WTC11 (cell line): ENCODE results near the gene TMEM19. TPM values are rescaled to one million over a fixed set of nuclear protein-coding genes. Genes with fewer than 3 reads are reported as not detected.

Source experiments
- ATAC-seq: fragments of 200-7000 bp; cut with Tn5 transposase; 2 replicates; pipeline ENCODE4 v1.10.0; 2021; ENCODE audit warnings: mild to moderate bottlenecking, moderate library complexity
- CTCF ChIA-PET: fragments of 300-600 bp; sonication (Branson Sonifier 250); formaldehyde crosslinking; loops from one replicate; lab custom pipeline; 2021; ENCODE audit warnings: antibody characterized with exemption; lab: Charles Lee
- POLR2A ChIA-PET: fragments of 350-600 bp; sonication (Branson Sonifier 250); formaldehyde crosslinking; loops from one replicate; lab custom pipeline; 2021; ENCODE audit warnings: antibody characterized with exemption; lab: Charles Lee
- DNase-seq: peaks from one replicate; pipeline ENCODE4 v3.0.0; 2021; ENCODE audit warnings: low spot score
- H3K27ac Mint-ChIP-seq: 2 replicates; pipeline ENCODE4 v1.8.0; 2021; ENCODE audit warnings: mixed read lengths
- H3K27me3 Mint-ChIP-seq: 2 replicates; pipeline ENCODE4 v1.8.0; 2021; ENCODE audit warnings: low read depth, mild to moderate bottlenecking, moderate library complexity, mixed read lengths
- H3K36me3 Mint-ChIP-seq: 2 replicates; pipeline ENCODE4 v1.8.0; 2021; ENCODE audit warnings: mixed read lengths
- H3K4me1 Mint-ChIP-seq: 2 replicates; pipeline ENCODE4 v1.8.0; 2022; ENCODE audit warnings: mixed read lengths
- H3K4me3 Mint-ChIP-seq: 2 replicates; pipeline ENCODE4 v1.8.0; 2021; ENCODE audit warnings: mild to moderate bottlenecking, moderate library complexity, mixed read lengths
- H3K9me3 Mint-ChIP-seq: 2 replicates; pipeline ENCODE4 v1.8.0; 2021; ENCODE audit warnings: mixed read lengths
- ATF3 ChIP-seq: sonication (generic); formaldehyde crosslinking; conservative IDR thresholded peaks from 2 replicates; pipeline ENCODE4 v1.8.1; 2022; ENCODE audit warnings: mild to moderate bottlenecking, missing genetic modification reagents
- CBFB ChIP-seq: sonication (generic); formaldehyde crosslinking; IDR thresholded peaks from 2 replicates; pipeline ENCODE4 v1.8.1; 2022; ENCODE audit warnings: mild to moderate bottlenecking, low read depth, missing genetic modification reagents
- CTCF ChIP-seq: fragments of 200-600 bp; IDR thresholded peaks from 2 replicates; pipeline ENCODE4 v1.8.0; 2022; ENCODE audit warnings: antibody characterized with exemption
- EMX1 ChIP-seq: fragments of 250-450 bp; sonication (Bioruptor Pico); IDR thresholded peaks from 2 replicates; pipeline ENCODE4 v1.8.0; 2021; ENCODE audit warnings: mild to moderate bottlenecking
- ESRRA ChIP-seq: sonication (generic); formaldehyde crosslinking; IDR thresholded peaks from 2 replicates; pipeline ENCODE4 v1.8.1; 2022; ENCODE audit warnings: mild to moderate bottlenecking, missing genetic modification reagents, borderline replicate concordance
- ETV6 ChIP-seq: sonication (generic); formaldehyde crosslinking; IDR thresholded peaks from 2 replicates; pipeline ENCODE4 v1.8.1; 2022; ENCODE audit warnings: mild to moderate bottlenecking, missing genetic modification reagents
- FOXK1 ChIP-seq: sonication (generic); formaldehyde crosslinking; IDR thresholded peaks from 2 replicates; pipeline ENCODE4 v1.8.0; 2022; ENCODE audit warnings: mild to moderate bottlenecking, moderate library complexity, missing genetic modification reagents
- GRHL2 ChIP-seq: fragments of 250-450 bp; sonication (Bioruptor Pico); IDR thresholded peaks from 2 replicates; pipeline ENCODE4 v1.8.0; 2022; ENCODE audit warnings: mild to moderate bottlenecking, moderate library complexity; ENCODE audit not compliant: insufficient replicate concordance, severe bottlenecking
- HMGXB4 ChIP-seq: sonication (generic); formaldehyde crosslinking; IDR thresholded peaks from 2 replicates; pipeline ENCODE4 v1.8.1; 2023; ENCODE audit warnings: mild to moderate bottlenecking, moderate library complexity, missing genetic modification reagents
- NR2C2 ChIP-seq: sonication (generic); formaldehyde crosslinking; IDR thresholded peaks from 2 replicates; pipeline ENCODE4 v1.8.0; 2022; ENCODE audit warnings: mild to moderate bottlenecking, missing genetic modification reagents
- NR3C1 ChIP-seq: sonication (generic); formaldehyde crosslinking; conservative IDR thresholded peaks from 2 replicates; pipeline ENCODE4 v1.8.1; 2023; ENCODE audit warnings: low read depth, mild to moderate bottlenecking, missing genetic modification reagents
- TP53 ChIP-seq: sonication (generic); formaldehyde crosslinking; IDR thresholded peaks from 2 replicates; pipeline ENCODE4 v1.8.1; 2023; ENCODE audit warnings: mild to moderate bottlenecking, missing genetic modification reagents
- ZNF396 ChIP-seq: fragments of 250-450 bp; sonication (Bioruptor Pico); IDR thresholded peaks from 2 replicates; pipeline ENCODE4 v1.8.0; 2021; ENCODE audit warnings: mild to moderate bottlenecking, moderate library complexity, borderline replicate concordance
- total RNA-seq: library from RNA; stranded (reverse); gene quantifications from 3 replicates; pipeline ENCODE4 v1.2.3, GENCODE V29; 2021
- TF ChIP-seq, protein P1 (sequence below): sonication (generic); formaldehyde crosslinking; IDR thresholded peaks from 2 replicates; pipeline ENCODE4 v1.8.1; 2022; ENCODE audit warnings: low read depth, mild to moderate bottlenecking, moderate library complexity, missing genetic modification reagents, borderline replicate concordance
- TF ChIP-seq, protein P2 (sequence below): sonication (generic); formaldehyde crosslinking; IDR thresholded peaks from 2 replicates; pipeline ENCODE4 v1.8.1; 2022; ENCODE audit warnings: mild to moderate bottlenecking, missing genetic modification reagents, moderate library complexity, borderline replicate concordance
- TF ChIP-seq, protein P3 (sequence below): fragments of 250-450 bp; sonication (Bioruptor Pico); IDR thresholded peaks from 2 replicates; pipeline ENCODE4 v1.9.0; 2021; ENCODE audit warnings: mild to moderate bottlenecking

Gene TMEM19
- total RNA-seq, 1 experiment from 2014 or later: 11.7 TPM

DNA sequence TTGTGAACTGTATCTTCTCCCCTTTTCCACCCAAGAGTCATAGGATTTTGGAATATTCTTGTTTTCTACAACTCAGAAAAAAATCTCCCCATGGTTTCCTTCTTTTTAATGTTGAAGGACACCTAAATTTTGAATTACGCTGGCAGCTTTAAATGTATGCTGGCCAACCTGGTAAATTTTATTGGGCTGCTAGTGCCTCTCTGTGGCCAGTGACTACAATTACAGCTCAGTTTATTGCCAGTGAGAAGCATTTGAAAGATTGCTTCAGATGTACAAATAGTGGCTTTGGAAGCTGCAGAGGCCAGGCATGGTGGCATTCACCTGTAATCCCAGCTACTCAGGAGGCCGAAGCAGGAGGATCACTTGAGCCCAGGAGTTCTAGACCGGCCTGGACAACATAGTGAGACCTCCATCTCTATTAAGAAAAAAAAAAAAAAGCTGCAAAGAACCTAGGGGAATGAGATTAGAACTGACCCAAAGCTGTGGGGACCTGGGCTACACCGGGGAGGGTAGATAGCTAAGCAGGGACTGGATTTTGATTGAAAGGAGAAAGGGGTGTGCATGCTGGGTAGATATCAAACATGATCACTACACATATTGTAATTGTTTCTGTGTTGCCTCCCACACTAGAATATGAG, 61.2 kb downstream of the TMEM19 start:
- ChIA-PET POLR2A (interaction anchor here (0.7 to 2.9 kb wide), 4 partner anchors 58 to 528 kb away, joined by 4 to 17 read pairs (median 8); partner anchors contain the start of genes THAP2, TMEM19 and ZFC3H1), CTCF (interaction anchor here (0.6 to 3.7 kb wide), 44 partner anchors 9 to 680 kb away, joined by 3 to 44 read pairs (median 5); partner anchors contain the start of genes LGR5, THAP2, TMEM19 and ZFC3H1)
- H3K36me3 Mint-ChIP-seq: no peaks in the 10 kb centered on the region
- no peak overlapping the region for H3K4me3 Mint-ChIP-seq
- DNase-seq (peak; percentile 19), ATAC-seq (peak; percentile 92)
- no peaks in the 10 kb centered on the region for H3K27me3 Mint-ChIP-seq
- TF ChIP-seq CTCF: peak; percentile 59
- TF ChIP-seq CBFB (CRISPR knock-in tag): no peak
- peaks cover 21% of the 10 kb centered on the region for H3K4me1 Mint-ChIP-seq
- H3K27ac Mint-ChIP-seq: no peak overlapping the region
- no peaks in the 10 kb centered on the region for H3K9me3 Mint-ChIP-seq

DNA sequence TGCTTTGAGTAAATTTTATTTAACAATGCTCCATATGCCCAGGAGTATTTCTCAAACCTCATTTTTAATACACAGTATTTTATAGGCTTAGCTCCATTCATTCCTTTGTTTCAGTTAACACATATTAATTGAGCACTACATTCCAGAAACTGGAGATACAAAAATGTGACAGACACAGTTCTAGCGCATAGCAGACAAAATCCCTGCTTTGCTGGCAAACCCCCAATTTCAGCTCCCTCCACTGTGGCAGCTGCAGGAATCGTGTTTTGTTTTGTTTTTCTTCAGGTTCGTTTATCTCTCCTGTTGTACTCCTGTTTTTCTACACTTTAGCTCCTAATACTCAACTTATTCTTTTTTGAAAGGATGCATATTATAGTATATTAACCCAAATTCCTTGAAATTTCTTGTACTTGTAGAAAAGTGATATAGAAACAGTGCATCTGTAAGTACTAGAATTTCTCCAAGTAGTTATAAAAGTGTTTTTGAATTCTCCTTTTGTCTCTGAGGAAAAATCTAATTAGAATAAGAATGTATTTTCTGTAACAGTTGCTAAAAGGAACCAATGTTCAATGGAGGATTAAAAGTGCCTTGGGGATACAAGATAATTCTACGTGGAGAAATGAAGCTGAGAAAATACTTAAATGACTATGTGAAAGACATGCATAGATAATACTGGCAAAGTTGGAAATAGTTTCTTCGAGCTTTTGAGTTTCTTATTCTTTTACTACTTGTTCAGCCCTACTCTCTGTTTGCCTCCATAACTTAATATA, 62.4 kb downstream of the TMEM19 start:
- Mint-ChIP-seq H3K9me3 (no peaks in the 10 kb centered on the region), H3K27ac (no peak overlapping the region), H3K36me3 (no peaks in the 10 kb centered on the region), H3K4me1 (peaks cover 21% of the 10 kb centered on the region), H3K27me3 (no peaks in the 10 kb centered on the region; the same call in 1 of the 2 replicates), H3K4me3 (no peak overlapping the region)
- ChIA-PET CTCF (interaction anchor here (0.7 to 2.5 kb wide), 10 partner anchors 16 to 681 kb away, joined by 3 to 41 read pairs (median 9); partner anchors contain the start of genes THAP2, TMEM19 and ZFC3H1), POLR2A (interaction anchor here (0.6 to 2.9 kb wide), 3 partner anchors 62 to 292 kb away, joined by 3 to 17 read pairs (median 9); partner anchors contain the start of genes THAP2, TMEM19 and ZFC3H1)
- DNase-seq (no peak), ATAC-seq (no peak)
- no peak for TF ChIP-seq NR2C2 (CRISPR knock-in tag)
- no peak for TF ChIP-seq TP53 (CRISPR knock-in tag)
- TF ChIP-seq ETV6 (CRISPR knock-in tag): no peak
- TF ChIP-seq, protein P1, sequence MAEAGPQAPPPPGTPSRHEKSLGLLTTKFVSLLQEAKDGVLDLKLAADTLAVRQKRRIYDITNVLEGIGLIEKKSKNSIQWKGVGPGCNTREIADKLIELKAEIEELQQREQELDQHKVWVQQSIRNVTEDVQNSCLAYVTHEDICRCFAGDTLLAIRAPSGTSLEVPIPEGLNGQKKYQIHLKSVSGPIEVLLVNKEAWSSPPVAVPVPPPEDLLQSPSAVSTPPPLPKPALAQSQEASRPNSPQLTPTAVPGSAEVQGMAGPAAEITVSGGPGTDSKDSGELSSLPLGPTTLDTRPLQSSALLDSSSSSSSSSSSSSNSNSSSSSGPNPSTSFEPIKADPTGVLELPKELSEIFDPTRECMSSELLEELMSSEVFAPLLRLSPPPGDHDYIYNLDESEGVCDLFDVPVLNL (CRISPR knock-in tag): no peak
- TF ChIP-seq GRHL2 (CRISPR knock-in tag): no peak
- no peak for TF ChIP-seq ZNF396 (CRISPR knock-in tag)
- no peak for TF ChIP-seq HMGXB4
- TF ChIP-seq ATF3 (CRISPR knock-in tag): no peak
- TF ChIP-seq, protein P2, sequence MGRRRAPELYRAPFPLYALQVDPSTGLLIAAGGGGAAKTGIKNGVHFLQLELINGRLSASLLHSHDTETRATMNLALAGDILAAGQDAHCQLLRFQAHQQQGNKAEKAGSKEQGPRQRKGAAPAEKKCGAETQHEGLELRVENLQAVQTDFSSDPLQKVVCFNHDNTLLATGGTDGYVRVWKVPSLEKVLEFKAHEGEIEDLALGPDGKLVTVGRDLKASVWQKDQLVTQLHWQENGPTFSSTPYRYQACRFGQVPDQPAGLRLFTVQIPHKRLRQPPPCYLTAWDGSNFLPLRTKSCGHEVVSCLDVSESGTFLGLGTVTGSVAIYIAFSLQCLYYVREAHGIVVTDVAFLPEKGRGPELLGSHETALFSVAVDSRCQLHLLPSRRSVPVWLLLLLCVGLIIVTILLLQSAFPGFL (CRISPR knock-in tag): no peak
- no peak for TF ChIP-seq ESRRA
- TF ChIP-seq, protein P3, sequence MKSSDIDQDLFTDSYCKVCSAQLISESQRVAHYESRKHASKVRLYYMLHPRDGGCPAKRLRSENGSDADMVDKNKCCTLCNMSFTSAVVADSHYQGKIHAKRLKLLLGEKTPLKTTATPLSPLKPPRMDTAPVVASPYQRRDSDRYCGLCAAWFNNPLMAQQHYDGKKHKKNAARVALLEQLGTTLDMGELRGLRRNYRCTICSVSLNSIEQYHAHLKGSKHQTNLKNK (CRISPR knock-in tag): no peak
- no peak for TF ChIP-seq EMX1 (CRISPR knock-in tag)
- no peak for TF ChIP-seq FOXK1 (CRISPR knock-in tag)
- no peak for TF ChIP-seq NR3C1
